Trophoblast cell (in vitro differentiated cells and primary cell): ENCODE measurements around the gene TYROBP.
"Not testable (repeated sequence)": the region's sequence is repeated elsewhere in the genome, so short reads cannot be mapped to it uniquely, and the experiment has no call there.

Experiments used
- DNase-seq, 2 donors: peaks; one replicate each; pipeline ENCODE4 v3.0.0-alpha.2; 2016
- H2AFZ ChIP-seq: 2 replicates; pipeline ENCODE4 v1.6.1; 2013; ENCODE audit warnings: low read length, moderate library complexity, mild to moderate bottlenecking; ENCODE audit not compliant: insufficient read depth, poor library complexity
- H2AK5ac ChIP-seq: 2 replicates; pipeline ENCODE4 v1.6.1; 2013; ENCODE audit warnings: mild to moderate bottlenecking, low read length
- H2BK120ac ChIP-seq: 2 replicates; pipeline ENCODE4 v1.6.1; 2013; ENCODE audit warnings: low read length, mild to moderate bottlenecking, moderate library complexity; ENCODE audit not compliant: insufficient read depth, poor library complexity
- H2BK12ac ChIP-seq: 2 replicates; pipeline ENCODE4 v1.6.1; 2013; ENCODE audit warnings: mild to moderate bottlenecking, low read length, moderate library complexity
- H2BK5ac ChIP-seq: 2 replicates; pipeline ENCODE4 v1.6.1; 2013; ENCODE audit warnings: low read length, low read depth, moderate library complexity, mild to moderate bottlenecking; ENCODE audit not compliant: poor library complexity
- H3K14ac ChIP-seq: 2 replicates; pipeline ENCODE4 v1.6.1; 2013; ENCODE audit warnings: mild to moderate bottlenecking, low read length
- H3K18ac ChIP-seq: 2 replicates; pipeline ENCODE4 v1.6.1; 2013; ENCODE audit warnings: mild to moderate bottlenecking, low read length
- H3K23ac ChIP-seq: 2 replicates; pipeline ENCODE4 v1.6.1; 2013; ENCODE audit warnings: low read length
- H3K27ac ChIP-seq: 2 replicates; pipeline ENCODE4 v1.5.1; 2013; ENCODE audit warnings: low read depth, mild to moderate bottlenecking, inconsistent platforms, low read length, moderate library complexity
- H3K27me3 ChIP-seq: 2 replicates; pipeline ENCODE4 v1.6.1; 2013; ENCODE audit warnings: inconsistent platforms, mild to moderate bottlenecking, low read length, moderate library complexity; ENCODE audit not compliant: insufficient read depth
- H3K36me3 ChIP-seq, 2 experiments: 1 replicate in 1 of 2; 2 replicates in 1 of 2; pipeline ENCODE4 v1.6.1; 2013; ENCODE audit warnings: low read length in 2 of 2, mild to moderate bottlenecking in 2 of 2, moderate library complexity in 1 of 2; ENCODE audit not compliant: insufficient read depth in 2 of 2, control insufficient read depth in 1 of 2
- H3K4ac ChIP-seq: 2 replicates; pipeline ENCODE4 v1.6.1; 2013; ENCODE audit warnings: low read depth, mild to moderate bottlenecking, low read length, moderate library complexity
- H3K4me1 ChIP-seq, 2 experiments: 1 replicate in 1 of 2; 2 replicates in 1 of 2; pipeline ENCODE4 v1.6.1; 2013; ENCODE audit warnings: low read length in 2 of 2, mild to moderate bottlenecking in 2 of 2, moderate library complexity in 1 of 2; ENCODE audit not compliant: insufficient read depth in 2 of 2, control insufficient read depth in 1 of 2
- H3K4me2 ChIP-seq: 2 replicates; pipeline ENCODE4 v1.6.1; 2013; ENCODE audit warnings: inconsistent platforms, mild to moderate bottlenecking, low read length, moderate library complexity
- H3K4me3 ChIP-seq: 2 replicates; pipeline ENCODE4 v1.5.1; 2013; ENCODE audit warnings: mild to moderate bottlenecking, low read depth, low read length, inconsistent platforms
- H3K79me1 ChIP-seq: one replicate; pipeline ENCODE4 v1.6.1; 2013; ENCODE audit warnings: low read length
- H3K79me2 ChIP-seq: 2 replicates; pipeline ENCODE4 v1.6.1; 2013; ENCODE audit warnings: low read length, mild to moderate bottlenecking; ENCODE audit not compliant: control insufficient read depth, insufficient read depth, poor library complexity
- H3K9ac ChIP-seq: 2 replicates; pipeline ENCODE4 v1.6.1; 2013; ENCODE audit warnings: mild to moderate bottlenecking, low read length
- H3K9me3 ChIP-seq: 2 replicates; pipeline ENCODE4 v1.6.1; 2013; ENCODE audit warnings: low read depth, mild to moderate bottlenecking, control low read depth, inconsistent platforms, low read length; ENCODE audit not compliant: insufficient read depth
- H4K12ac ChIP-seq: 2 replicates; pipeline ENCODE4 v1.6.1; 2013; ENCODE audit warnings: low read depth, mild to moderate bottlenecking, low read length, moderate library complexity
- H4K8ac ChIP-seq: 2 replicates; pipeline ENCODE4 v1.6.1; 2013; ENCODE audit warnings: low read depth, mild to moderate bottlenecking, low read length, moderate library complexity
- H4K91ac ChIP-seq: one replicate; pipeline ENCODE4 v1.6.1; 2013; ENCODE audit warnings: low read depth, mild to moderate bottlenecking, low read length, moderate library complexity
- WGBS: extraction: QIAGEN DNeasy Blood & Tissue Kit; methylation state at CpG from one replicate; pipeline ENCODE4 v1.1.7; 2013; ENCODE audit warnings: missing lambda C conversion rate; ENCODE audit not compliant: insufficient read length, insufficient coverage; ENCODE audit errors: extremely low coverage; 5-methylcytosine and 5-hydroxymethylcytosine counted together

Gene TYROBP

GRCh38 chr19:35911173-35911572 is 3.1 kb upstream of the TYROBP start:
- Histone ChIP-seq H3K79me1 (no peaks in the 10 kb centered on the region), H2AK5ac (no peak overlapping the region), H3K9ac (no peak overlapping the region), H3K14ac (no peak overlapping the region), H4K91ac (no peak overlapping the region), H3K4me3 (no peak overlapping the region), H2BK120ac (no peak overlapping the region), H3K27ac (no peak overlapping the region), H4K8ac (no peak overlapping the region), H3K4me2 (no peak overlapping the region), H3K23ac (no peak overlapping the region), H3K9me3 (no peaks in the 10 kb centered on the region), H3K4ac (no peak overlapping the region), H2BK12ac (no peak overlapping the region), H2BK5ac (no peak overlapping the region), H3K4me1 (no peaks in the 10 kb centered on the region), H3K79me2 (no peaks in the 10 kb centered on the region), H4K12ac (no peak overlapping the region), H3K27me3 (no peaks in the 10 kb centered on the region), H2AFZ (no peak overlapping the region), H3K36me3 (no peaks in the 10 kb centered on the region), H3K18ac (no peak overlapping the region)
- WGBS: no CpG with 5 or more reads among the region's 3 CpGs
- DNase-seq: no peak

- not testable (repeated sequence) for H4K91ac ChIP-seq, H2BK5ac ChIP-seq, H4K12ac ChIP-seq, H3K36me3 ChIP-seq, H4K8ac ChIP-seq, H3K4me1 ChIP-seq, H3K9me3 ChIP-seq, H3K14ac ChIP-seq, H2BK120ac ChIP-seq, H2AK5ac ChIP-seq, H3K18ac ChIP-seq, H3K9ac ChIP-seq, H3K4ac ChIP-seq, H2BK12ac ChIP-seq, H3K27ac ChIP-seq, H3K79me1 ChIP-seq, H3K79me2 ChIP-seq, H3K4me3 ChIP-seq, H2AFZ ChIP-seq, DNase-seq, H3K4me2 ChIP-seq, H3K27me3 ChIP-seq, H3K23ac ChIP-seq
- no CpG with 5 or more reads among the region's 14 CpGs for WGBS
Measured at GRCh38 chr19:35910355-35910754, 2.3 kb upstream of the TYROBP start.

GRCh38 chr19:35909684-35910035 is 1.6 kb upstream of the TYROBP start:
- no peak overlapping the region for H3K4ac ChIP-seq
- no peaks in the 10 kb centered on the region for H3K27me3 ChIP-seq
- no peaks in the 10 kb centered on the region for H3K79me2 ChIP-seq
- H2AFZ ChIP-seq: no peak overlapping the region
- H4K91ac ChIP-seq: no peak overlapping the region
- no peaks in the 10 kb centered on the region for H3K36me3 ChIP-seq
- H2BK5ac ChIP-seq: no peak overlapping the region
- DNase-seq: no peak
- H3K4me3 ChIP-seq: no peak overlapping the region
- H2BK120ac ChIP-seq: no peak overlapping the region
- H2BK12ac ChIP-seq: no peak overlapping the region
- H3K79me1 ChIP-seq: no peaks in the 10 kb centered on the region
- no peak overlapping the region for H3K9ac ChIP-seq
- no CpG with 5 or more reads among the region's 6 CpGs for WGBS
- H4K12ac ChIP-seq: no peak overlapping the region
- no peak overlapping the region for H3K18ac ChIP-seq
- H2AK5ac ChIP-seq: no peak overlapping the region
- H3K27ac ChIP-seq: no peak overlapping the region
- no peak overlapping the region for H3K4me2 ChIP-seq
- no peak overlapping the region for H4K8ac ChIP-seq
- H3K14ac ChIP-seq: no peak overlapping the region
- H3K9me3 ChIP-seq: no peaks in the 10 kb centered on the region
- no peak overlapping the region for H3K23ac ChIP-seq
- no peaks in the 10 kb centered on the region for H3K4me1 ChIP-seq

- Histone ChIP-seq H3K27ac (no peak overlapping the region), H3K27me3 (no peaks in the 10 kb centered on the region), H4K12ac (no peak overlapping the region), H3K14ac (no peak overlapping the region), H3K23ac (no peak overlapping the region), H2BK12ac (no peak overlapping the region), H3K4me1 (no peaks in the 10 kb centered on the region), H4K91ac (no peak overlapping the region), H3K9me3 (no peaks in the 10 kb centered on the region), H2AFZ (no peak overlapping the region), H2BK5ac (no peak overlapping the region), H3K18ac (no peak overlapping the region), H3K4ac (no peak overlapping the region), H2BK120ac (no peak overlapping the region), H3K4me2 (no peak overlapping the region), H3K79me1 (no peaks in the 10 kb centered on the region), H3K36me3 (no peaks in the 10 kb centered on the region), H2AK5ac (no peak overlapping the region), H4K8ac (no peak overlapping the region), H3K79me2 (no peaks in the 10 kb centered on the region), H3K4me3 (no peak overlapping the region), H3K9ac (no peak overlapping the region)
- WGBS: no CpG with 5 or more reads among the region's 10 CpGs
- DNase-seq: peak; percentile 29 to 46
Measured at GRCh38 chr19:35908973-35909683, 1.0 kb upstream of the TYROBP start.
